ENCODE results near the gene WBP1L.

GRCh38 chr10:102850025-102850518 lies 106.3 kb downstream of the WBP1L start:
- TF ChIP-seq CTCF (conservative IDR thresholded peaks at IDR 0.05; ENCODE audit: low read depth, low read length) (no peak), EZH2phosphoT487 (IDR thresholded peaks at IDR 0.05; ENCODE audit: borderline replicate concordance, low read length) (no peak)

Data from PC-3 (cell line).